ENCODE measurements around the gene STK10.

DNA sequence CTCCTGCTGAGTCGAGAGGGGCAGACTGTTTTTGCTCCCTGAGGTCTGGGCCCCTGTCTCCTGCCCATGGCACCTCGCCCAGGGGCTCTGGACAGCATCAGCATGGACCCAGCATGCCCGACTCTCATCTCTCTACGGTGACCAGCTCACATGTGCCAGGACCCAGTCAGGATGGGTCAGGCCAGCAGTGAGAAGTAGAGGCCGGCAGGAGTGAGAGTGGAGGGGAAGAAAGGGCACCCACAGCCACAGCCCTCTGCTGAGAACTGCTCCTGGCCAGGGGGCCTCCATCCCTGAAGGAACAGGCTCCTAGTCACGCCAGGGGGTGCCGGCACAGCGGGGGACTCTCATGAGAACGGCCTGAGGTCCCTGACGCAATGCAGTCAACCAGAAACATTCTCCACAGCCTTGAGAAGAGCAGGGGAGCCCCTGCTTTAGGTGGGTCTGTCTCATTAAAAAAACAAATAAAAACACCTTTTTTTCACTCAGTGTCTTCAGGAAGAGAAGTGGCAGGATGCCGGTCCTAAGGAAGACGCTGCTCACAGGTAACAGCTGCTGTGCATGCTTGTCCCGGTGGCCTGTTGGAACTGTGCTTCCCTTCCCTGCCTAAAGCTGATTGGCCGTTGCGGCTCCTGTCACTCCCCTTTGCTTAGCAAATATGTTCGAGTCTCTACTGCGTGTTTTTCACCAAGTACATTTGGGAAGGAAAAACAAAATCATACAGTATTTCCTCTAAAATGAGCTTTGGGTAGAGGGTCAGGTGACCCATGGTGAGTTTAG is 95.9 kb downstream of the STK10 start:
- TF ChIP-seq EZH2 (IDR thresholded peaks at IDR 0.05; ENCODE audit: low read length) (no peak), CTCF (optimal IDR thresholded peaks at IDR 0.05 in 1 of 3, IDR thresholded peaks at IDR 0.05 in 1 of 3, conservative IDR thresholded peaks at IDR 0.05 in 1 of 3; ENCODE audit: extremely low read depth in 1 of 3, insufficient read depth in 2 of 3, low read length in 3 of 3) (no peak)
